Tibial artery (tissue), 4 donors: ENCODE measurements around the gene GLS.

Experiments used
- DNase-seq, 2 donors: peaks; one replicate each; pipeline ENCODE4 v3.0.0-alpha.2; 2019
- H3K27ac ChIP-seq, 2 donors: fragments of 200-600 bp; sonication (generic) in 1 of 2; 1 replicate in 1 of 2; 2 replicates in 1 of 2; pipeline ENCODE4 v1.5.1; 2018 to 2019; ENCODE audit warnings: mild to moderate bottlenecking in 1 of 2
- H3K27me3 ChIP-seq, 2 donors: fragments of 200-600 bp; sonication (generic) in 1 of 2; one replicate each; pipeline versions ENCODE4 v1.5.1 to v1.6.0; 2016 to 2019
- H3K36me3 ChIP-seq, 3 donors: fragments of 200-600 bp; sonication (generic) in 2 of 3; one replicate each; pipeline ENCODE4 v1.5.1; 2016 to 2019; ENCODE audit warnings: mild to moderate bottlenecking in 2 of 3
- H3K4me1 ChIP-seq, 4 donors: fragments of 200-600 bp; sonication (generic) in 2 of 4; 1 replicate in 3 of 4; 2 replicates in 1 of 4; pipeline ENCODE4 v1.5.1; 2016 to 2019
- H3K4me3 ChIP-seq, 2 donors: fragments of 200-600 bp; sonication (generic) in 1 of 2; 1 replicate in 1 of 2; 2 replicates in 1 of 2; pipeline ENCODE4 v1.5.1; 2018 to 2019; ENCODE audit warnings: mild to moderate bottlenecking in 2 of 2
- H3K9me3 ChIP-seq, 3 donors: fragments of 200-600 bp; sonication (generic) in 1 of 3; one replicate each; pipeline ENCODE4 v1.5.1; 2016 to 2019
- CTCF ChIP-seq, 2 experiments: fragments of 200-600 bp in 1 of 2; fragments of 450-650 bp in 1 of 2; IDR thresholded peaks; one replicate each; pipeline ENCODE4 v1.5.1; 2017 to 2019; ENCODE audit warnings: antibody characterized with exemption in 2 of 2, mild to moderate bottlenecking in 1 of 2, moderate library complexity in 1 of 2
- intact Hi-C: fragments of 100-400 bp; cut with DNase I; formaldehyde crosslinking; loops from one replicate; pipeline ENCODE4 v1.15.0; 2023; ENCODE audit warnings: low total_unique reads

Gene GLS

GRCh38 chr2:190965580-190966222 lies 85.1 kb downstream of the GLS start:
- intact Hi-C loops: no loop called here
- peaks cover 0 to 19% (median 7%) of the 10 kb centered on the region in 4 donors for H3K4me1 ChIP-seq
- DNase-seq: no peak
- peaks cover 50 to 61% (median 55%) of the 10 kb centered on the region in 3 donors for H3K36me3 ChIP-seq
- H3K9me3 ChIP-seq: no peaks in the 10 kb centered on the region
- H3K27me3 ChIP-seq: no peaks in the 10 kb centered on the region
- H3K4me3 ChIP-seq: no peak overlapping the region
- H3K27ac ChIP-seq: no peak overlapping the region
- no peak for TF ChIP-seq CTCF (IDR thresholded peaks at IDR 0.05)

- Histone ChIP-seq H3K27me3 (no peaks in the 10 kb centered on the region), H3K4me3 (no peak overlapping the region), H3K9me3 (no peaks in the 10 kb centered on the region), H3K27ac (no peak overlapping the region), H3K4me1 (no peaks in the 10 kb centered on the region), H3K36me3 (peaks cover 55 to 75% (median 67%) of the 10 kb centered on the region in 3 donors)
- no peak for DNase-seq
- intact Hi-C loops: no loop called here
- TF ChIP-seq CTCF (IDR thresholded peaks at IDR 0.05): no peak
Measured at GRCh38 chr2:190968522-190968921, 87.9 kb downstream of the GLS start.

- no peak for TF ChIP-seq CTCF (IDR thresholded peaks at IDR 0.05)
- Histone ChIP-seq H3K9me3 (no peaks in the 10 kb centered on the region), H3K36me3 (peaks cover 58 to 78% (median 65%) of the 10 kb centered on the region in 3 donors), H3K27me3 (no peaks in the 10 kb centered on the region), H3K4me3 (no peak overlapping the region), H3K27ac (no peak overlapping the region), H3K4me1 (no peaks in the 10 kb centered on the region)
- no peak for DNase-seq
- intact Hi-C loops: no loop called here
Measured at GRCh38 chr2:190970160-190970559, 89.5 kb downstream of the GLS start.

- no peak for DNase-seq
- no peaks in the 10 kb centered on the region for H3K27me3 ChIP-seq
- H3K4me1 ChIP-seq: no peaks in the 10 kb centered on the region
- no peak for TF ChIP-seq CTCF (IDR thresholded peaks at IDR 0.05)
- H3K36me3 ChIP-seq: peaks cover 56 to 78% (median 64%) of the 10 kb centered on the region in 3 donors
- no peak overlapping the region for H3K4me3 ChIP-seq
- H3K9me3 ChIP-seq: no peaks in the 10 kb centered on the region
- intact Hi-C loops: no loop called here
- peak overlapping the region in 1 of 2 donors; percentile 8 for H3K27ac ChIP-seq
Measured at GRCh38 chr2:190970873-190971506, 90.4 kb downstream of the GLS start.

GRCh38 chr2:190972213-190972612 lies 91.6 kb downstream of the GLS start:
- H3K36me3 ChIP-seq: peaks cover 69 to 88% (median 74%) of the 10 kb centered on the region in 3 donors
- intact Hi-C loops: no loop called here

More at GRCh38 chr2:190972213-190972612, 91.6 kb downstream of the GLS start:
- Histone ChIP-seq H3K27ac (no peak overlapping the region), H3K4me3 (no peak overlapping the region), H3K9me3 (no peaks in the 10 kb centered on the region), H3K4me1 (no peaks in the 10 kb centered on the region), H3K27me3 (no peaks in the 10 kb centered on the region)
- no peak for TF ChIP-seq CTCF (IDR thresholded peaks at IDR 0.05)
- no peak for DNase-seq
